Natural killer cell treated with Interleukin-12 subunit alpha and Interleukin-12 subunit beta and Interleukin-15 and Interleukin-18, amount 100 ng/mL, for 72 hours (primary cell): ENCODE data around the gene ARSB. TPM values are rescaled to one million over a fixed set of nuclear protein-coding genes. Genes with fewer than 3 reads are reported as not detected.
A peak's percentile ranks its signal among the peaks of the same experiment; 100 is the strongest.

Source experiments
- ATAC-seq, 2 donors: fragments of 150-1000 bp; cut with Tn5 transposase in 1 of 2; sonication (Bioruptor Pico), chemical (Tn5 transposase) in 1 of 2; 2 replicates each; pipeline ENCODE4 v1.10.0; 2021
- DNase-seq: peaks from one replicate; pipeline ENCODE4 v3.0.0; 2022; ENCODE audit warnings: low spot score
- H3K27ac Mint-ChIP-seq, 2 donors: 1 replicate in 1 of 2; 2 replicates in 1 of 2; pipeline ENCODE4 v1.8.0; 2022; ENCODE audit warnings: mixed read lengths in 2 of 2, mild to moderate bottlenecking in 1 of 2, moderate library complexity in 1 of 2
- H3K27me3 Mint-ChIP-seq, 2 donors: 1 replicate in 1 of 2; 2 replicates in 1 of 2; pipeline ENCODE4 v1.8.0; 2022; ENCODE audit warnings: mixed read lengths in 2 of 2
- H3K36me3 Mint-ChIP-seq: one replicate; pipeline ENCODE4 v1.8.0; 2022; ENCODE audit warnings: mixed read lengths
- H3K4me1 Mint-ChIP-seq, 2 donors: 1 replicate in 1 of 2; 2 replicates in 1 of 2; pipeline ENCODE4 v1.8.0; 2022; ENCODE audit warnings: low read depth in 2 of 2, mixed read lengths in 2 of 2, mild to moderate bottlenecking in 1 of 2
- H3K4me3 Mint-ChIP-seq: one replicate; pipeline ENCODE4 v1.8.0; 2022; ENCODE audit warnings: mixed read lengths
- H3K9me3 Mint-ChIP-seq: 2 replicates; pipeline ENCODE4 v1.8.0; 2022; ENCODE audit warnings: mixed read lengths
- total RNA-seq, 2 donors: library from RNA; stranded (reverse); gene quantifications; one replicate each; pipeline ENCODE4 v1.2.3, GENCODE V29; 2022

The ARSB gene
- total RNA-seq, 2 donors from 2014 or later: 15.4 to 22.3 TPM

- ATAC-seq (no peak), DNase-seq (no peak)
- Mint-ChIP-seq H3K27ac (no peak overlapping the region), H3K4me1 (peaks cover 0 to 8% of the 10 kb centered on the region in 2 donors), H3K4me3 (no peak overlapping the region), H3K9me3 (no peaks in the 10 kb centered on the region), H3K36me3 (peaks cover 20% of the 10 kb centered on the region), H3K27me3 (no peaks in the 10 kb centered on the region)
These were observed 181.2 kb downstream of the ARSB start for GRCh38 chr5:78803941-78804340.

- peaks cover 20% of the 10 kb centered on the region for H3K36me3 Mint-ChIP-seq
- no peak for ATAC-seq
- no peaks in the 10 kb centered on the region for H3K9me3 Mint-ChIP-seq
- H3K27me3 Mint-ChIP-seq: no peaks in the 10 kb centered on the region
- no peak overlapping the region for H3K4me3 Mint-ChIP-seq
- H3K4me1 Mint-ChIP-seq: peaks cover 0 to 8% of the 10 kb centered on the region in 2 donors
- DNase-seq: no peak
- no peak overlapping the region for H3K27ac Mint-ChIP-seq
These were observed 181.8 kb downstream of the ARSB start for GRCh38 chr5:78803353-78803752.

- Mint-ChIP-seq H3K4me3 (no peak overlapping the region), H3K27me3 (no peaks in the 10 kb centered on the region), H3K27ac (no peak overlapping the region), H3K4me1 (peaks cover 0 to 8% of the 10 kb centered on the region in 2 donors), H3K9me3 (no peaks in the 10 kb centered on the region), H3K36me3 (peaks cover 20% of the 10 kb centered on the region)
- ATAC-seq (peak in 1 of 2 donors; percentile 68), DNase-seq (no peak)
These were observed 183.7 kb downstream of the ARSB start for GRCh38 chr5:78801413-78801812.

- Mint-ChIP-seq H3K27ac (no peak overlapping the region), H3K27me3 (no peaks in the 10 kb centered on the region), H3K4me3 (no peak overlapping the region), H3K36me3 (peaks cover 20% of the 10 kb centered on the region), H3K9me3 (no peaks in the 10 kb centered on the region), H3K4me1 (peaks cover 0 to 8% of the 10 kb centered on the region in 2 donors)
- no peak for ATAC-seq
- DNase-seq: no peak
These were observed 185.7 kb downstream of the ARSB start for GRCh38 chr5:78799266-78800017.

GRCh38 chr5:78798673-78799029, 186.5 kb downstream of the ARSB start:
- DNase-seq (no peak), ATAC-seq (no peak)
- Mint-ChIP-seq H3K27me3 (no peaks in the 10 kb centered on the region), H3K36me3 (peaks cover 20% of the 10 kb centered on the region), H3K27ac (no peak overlapping the region), H3K4me1 (peaks cover 0 to 8% of the 10 kb centered on the region in 2 donors), H3K4me3 (no peak overlapping the region), H3K9me3 (no peaks in the 10 kb centered on the region)

- no peak overlapping the region for H3K27ac Mint-ChIP-seq
- DNase-seq (no peak), ATAC-seq (no peak)
- H3K27me3 Mint-ChIP-seq: no peaks in the 10 kb centered on the region
- H3K36me3 Mint-ChIP-seq: peaks cover 20% of the 10 kb centered on the region
- no peak overlapping the region for H3K4me3 Mint-ChIP-seq
- H3K4me1 Mint-ChIP-seq: peaks cover 0 to 8% of the 10 kb centered on the region in 2 donors
- H3K9me3 Mint-ChIP-seq: no peaks in the 10 kb centered on the region
These were observed 187.0 kb downstream of the ARSB start for GRCh38 chr5:78797936-78798672.

- no peak for ATAC-seq
- H3K9me3 Mint-ChIP-seq: no peaks in the 10 kb centered on the region
- peaks cover 4% of the 10 kb centered on the region for H3K36me3 Mint-ChIP-seq
- no peaks in the 10 kb centered on the region for H3K27me3 Mint-ChIP-seq
- DNase-seq: no peak
- H3K4me1 Mint-ChIP-seq: no peaks in the 10 kb centered on the region
- no peak overlapping the region for H3K4me3 Mint-ChIP-seq
- no peak overlapping the region for H3K27ac Mint-ChIP-seq
These were observed 189.4 kb downstream of the ARSB start for GRCh38 chr5:78795757-78796156.

GRCh38 chr5:78794693-78795215, 190.4 kb downstream of the ARSB start:
- Mint-ChIP-seq H3K4me3 (no peak overlapping the region), H3K9me3 (no peaks in the 10 kb centered on the region), H3K4me1 (no peaks in the 10 kb centered on the region), H3K36me3 (no peaks in the 10 kb centered on the region), H3K27me3 (no peaks in the 10 kb centered on the region), H3K27ac (no peak overlapping the region)
- DNase-seq: no peak
- no peak for ATAC-seq

GRCh38 chr5:78793907-78794662, 191.0 kb downstream of the ARSB start:
- Mint-ChIP-seq H3K36me3 (no peaks in the 10 kb centered on the region), H3K9me3 (no peaks in the 10 kb centered on the region), H3K4me3 (no peak overlapping the region), H3K4me1 (no peaks in the 10 kb centered on the region), H3K27me3 (peaks cover 0 to 4% of the 10 kb centered on the region in 2 donors), H3K27ac (no peak overlapping the region)
- DNase-seq (no peak), ATAC-seq (no peak)

- H3K9me3 Mint-ChIP-seq: no peaks in the 10 kb centered on the region
- ATAC-seq: no peak
- H3K27me3 Mint-ChIP-seq: peaks cover 4 to 12% of the 10 kb centered on the region in 2 donors
- H3K4me1 Mint-ChIP-seq: no peaks in the 10 kb centered on the region
- peaks cover 6% of the 10 kb centered on the region for H3K36me3 Mint-ChIP-seq
- no peak for DNase-seq
- H3K4me3 Mint-ChIP-seq: no peak overlapping the region
- no peak overlapping the region for H3K27ac Mint-ChIP-seq
These were observed 192.6 kb downstream of the ARSB start for GRCh38 chr5:78792345-78793055.

GRCh38 chr5:78791501-78792100, 193.5 kb downstream of the ARSB start:
- DNase-seq (no peak), ATAC-seq (no peak)
- peaks cover 7% of the 10 kb centered on the region for H3K36me3 Mint-ChIP-seq
- no peaks in the 10 kb centered on the region for H3K9me3 Mint-ChIP-seq
- no peak overlapping the region for H3K27ac Mint-ChIP-seq
- H3K27me3 Mint-ChIP-seq: peaks cover 8 to 17% of the 10 kb centered on the region in 2 donors
- no peak overlapping the region for H3K4me3 Mint-ChIP-seq
- H3K4me1 Mint-ChIP-seq: no peaks in the 10 kb centered on the region

- H3K27me3 Mint-ChIP-seq: peaks cover 11 to 17% of the 10 kb centered on the region in 2 donors
- no peaks in the 10 kb centered on the region for H3K9me3 Mint-ChIP-seq
- ATAC-seq (no peak), DNase-seq (no peak)
- H3K4me3 Mint-ChIP-seq: no peak overlapping the region
- peaks cover 12% of the 10 kb centered on the region for H3K36me3 Mint-ChIP-seq
- H3K4me1 Mint-ChIP-seq: peaks cover 6 to 9% of the 10 kb centered on the region in 2 donors
- no peak overlapping the region for H3K27ac Mint-ChIP-seq
These were observed 197.3 kb downstream of the ARSB start for GRCh38 chr5:78787783-78788182.

- no peak overlapping the region for H3K27ac Mint-ChIP-seq
- H3K9me3 Mint-ChIP-seq: no peaks in the 10 kb centered on the region
- no peak overlapping the region for H3K4me3 Mint-ChIP-seq
- H3K4me1 Mint-ChIP-seq: peaks cover 6 to 9% of the 10 kb centered on the region in 2 donors
- ATAC-seq: no peak
- DNase-seq: no peak
- H3K27me3 Mint-ChIP-seq: peaks cover 14 to 17% of the 10 kb centered on the region in 2 donors
- peaks cover 19% of the 10 kb centered on the region for H3K36me3 Mint-ChIP-seq
These were observed 199.7 kb downstream of the ARSB start for GRCh38 chr5:78785454-78785853.
